GM21515 (cell line): ENCODE results near the gene OR4N5.

Experiments used
- ATAC-seq: cut with Tn5 transposase; IDR thresholded peaks from one replicate; pipeline ENCODE4 v1.9.1; 2021; ENCODE audit not compliant: unreplicated experiment

Gene OR4N5

DNA sequence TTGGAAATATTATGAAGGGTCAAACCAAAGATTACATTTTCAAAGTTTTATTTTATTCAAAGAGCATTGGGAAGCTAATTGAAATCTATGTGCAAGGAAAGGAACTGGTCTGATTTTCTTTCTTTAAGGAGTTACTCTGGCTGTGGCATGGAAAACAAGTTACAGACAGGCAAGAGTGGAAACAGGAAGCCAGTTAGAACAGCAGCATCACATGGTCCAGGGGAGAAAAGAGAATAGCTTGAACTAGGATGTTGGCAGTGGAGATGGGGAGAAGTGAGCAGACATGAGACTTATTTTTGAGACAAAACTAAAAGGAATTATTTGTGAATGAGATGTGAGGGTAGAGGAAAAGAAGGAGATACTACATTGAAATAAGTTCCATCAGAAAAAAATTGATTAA lies 55.5 kb downstream of the OR4N5 start:
- ATAC-seq = no peak
